MM.1S (cell line): ENCODE results near the gene MEGF11.

Experiments
- CTCF ChIP-seq: fragments of 300-600 bp; sonication (generic); IDR thresholded peaks from 2 replicates; pipeline ENCODE4 v1.5.1; 2016; ENCODE audit warnings: antibody characterized with exemption, low read length, mixed read lengths
- EZH2phosphoT487 ChIP-seq: fragments of 300-600 bp; sonication (generic); IDR thresholded peaks from 2 replicates; pipeline ENCODE4 v1.6.1; 2018; ENCODE audit warnings: antibody characterized with exemption, low read length

DNA sequence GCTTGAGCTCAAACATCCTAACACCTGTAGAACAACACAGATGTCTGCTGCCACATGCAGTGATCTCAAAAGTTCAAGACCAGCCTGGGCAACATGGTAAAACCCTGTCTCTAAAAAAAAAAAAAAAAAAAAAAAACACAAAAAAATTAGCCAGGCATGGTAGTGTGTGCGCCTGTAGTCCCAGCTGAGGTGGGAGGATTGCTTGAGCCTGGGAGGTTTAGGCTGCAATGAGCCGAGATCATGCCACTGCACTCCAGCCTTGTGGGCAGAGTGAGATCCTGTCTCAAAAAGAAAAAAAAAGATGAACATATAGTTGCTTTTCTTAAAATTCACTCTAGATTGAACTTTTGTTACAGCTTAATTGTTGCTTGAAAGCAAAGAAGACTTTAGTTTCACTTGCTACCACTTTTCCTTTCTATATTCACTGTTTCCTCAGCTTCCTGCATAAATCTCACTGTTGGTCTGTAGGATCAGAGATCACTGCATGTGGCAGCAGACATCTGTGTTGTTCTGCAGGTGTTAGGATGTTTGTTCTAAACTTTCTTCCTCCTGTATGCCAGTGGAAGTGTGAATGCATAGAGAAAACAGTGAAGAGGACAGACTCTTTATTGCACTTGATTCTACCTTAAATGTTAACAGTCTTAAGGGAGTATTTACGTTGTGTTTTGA, 371.6 kb downstream of the MEGF11 start:
- TF ChIP-seq CTCF (no peak), EZH2phosphoT487 (no peak)
